ENCODE results near the gene AASDHPPT. TPM values are rescaled to one million over a fixed set of nuclear protein-coding genes. Genes with fewer than 3 reads are reported as not detected.
A peak's percentile ranks its signal among the peaks of the same experiment; 100 is the strongest.

Gene AASDHPPT
- total RNA-seq, 1 donor from 2014 or later, result 48.4 TPM

- no peak for FAIRE-seq
Measured at GRCh38 chr11:106131998-106132397, 54.5 kb downstream of the AASDHPPT start.

GRCh38 chr11:106132582-106133354 is 55.3 kb downstream of the AASDHPPT start:
- TF ChIP-seq CTCF (IDR thresholded peaks at IDR 0.05; ENCODE audit: insufficient read depth, low read length, severe bottlenecking), result no peak
- H3K4me3 ChIP-seq (ENCODE audit: low read depth, low read length), result no peak overlapping the region
- FAIRE-seq (no peak), DNase-seq (ENCODE audit: low read depth) (peak; percentile 29)
- H3K27me3 ChIP-seq (ENCODE audit: control insufficient read depth, insufficient read depth, low read length), result peaks cover 3% of the 10 kb centered on the region
- no peaks in the 10 kb centered on the region for H3K36me3 ChIP-seq (ENCODE audit: control insufficient read depth, insufficient read depth, low read length)

More at GRCh38 chr11:106131998-106132397, 54.5 kb downstream of the AASDHPPT start:
- no peak overlapping the region for H3K4me3 ChIP-seq (ENCODE audit: low read depth, low read length)
- no peaks in the 10 kb centered on the region for H3K36me3 ChIP-seq (ENCODE audit: control insufficient read depth, insufficient read depth, low read length)
- no peak for DNase-seq (ENCODE audit: low read depth)
- H3K27me3 ChIP-seq (ENCODE audit: control insufficient read depth, insufficient read depth, low read length), result peaks cover 3% of the 10 kb centered on the region
- TF ChIP-seq CTCF (IDR thresholded peaks at IDR 0.05; ENCODE audit: insufficient read depth, low read length, severe bottlenecking), result no peak

- TF ChIP-seq CTCF (IDR thresholded peaks at IDR 0.05; ENCODE audit: insufficient read depth, low read length, severe bottlenecking), result no peak
- peak; percentile 13 for DNase-seq (ENCODE audit: low read depth)
- Histone ChIP-seq H3K36me3 (ENCODE audit: control insufficient read depth, insufficient read depth, low read length) (no peaks in the 10 kb centered on the region), H3K4me3 (ENCODE audit: low read depth, low read length) (no peak overlapping the region), H3K27me3 (ENCODE audit: control insufficient read depth, insufficient read depth, low read length) (no peaks in the 10 kb centered on the region)
- no peak for FAIRE-seq
Measured at GRCh38 chr11:106133529-106133928, 56.1 kb downstream of the AASDHPPT start.

- FAIRE-seq (no peak), DNase-seq (ENCODE audit: low read depth) (peak; percentile 52)
- H3K27me3 ChIP-seq (ENCODE audit: control insufficient read depth, insufficient read depth, low read length), result no peaks in the 10 kb centered on the region
- no peak for TF ChIP-seq CTCF (IDR thresholded peaks at IDR 0.05; ENCODE audit: insufficient read depth, low read length, severe bottlenecking)
- H3K36me3 ChIP-seq (ENCODE audit: control insufficient read depth, insufficient read depth, low read length), result no peaks in the 10 kb centered on the region
- no peak overlapping the region for H3K4me3 ChIP-seq (ENCODE audit: low read depth, low read length)
Measured at GRCh38 chr11:106137061-106137460, 59.6 kb downstream of the AASDHPPT start.

GRCh38 chr11:106137758-106138157 is 60.3 kb downstream of the AASDHPPT start:
- Histone ChIP-seq H3K27me3 (ENCODE audit: control insufficient read depth, insufficient read depth, low read length) (no peaks in the 10 kb centered on the region), H3K36me3 (ENCODE audit: control insufficient read depth, insufficient read depth, low read length) (no peaks in the 10 kb centered on the region), H3K4me3 (ENCODE audit: low read depth, low read length) (no peak overlapping the region)
- DNase-seq (ENCODE audit: low read depth) (no peak), FAIRE-seq (no peak)
- no peak for TF ChIP-seq CTCF (IDR thresholded peaks at IDR 0.05; ENCODE audit: insufficient read depth, low read length, severe bottlenecking)

Other genes starting within 250 kb of the AASDHPPT start
- 19.2 and 24.2 TPM in 2 replicates for gene MSANTD4, start 55.4 kb upstream of the AASDHPPT start, total RNA-seq
- gene KBTBD3, start 315 bp upstream of the AASDHPPT start, total RNA-seq, result 2.4 and 5.8 TPM in 2 replicates